DMS 273 (cell line): ENCODE results near the gene SLC29A1.
"Not testable (repeated sequence)": the region's sequence is repeated elsewhere in the genome, so short reads cannot be mapped to it uniquely, and the experiment has no call there.

Experiments
- DNase-seq: peaks from one replicate; lab custom pipeline; 2025; ENCODE audit not compliant: unreplicated experiment; lab: John Stamatoyannopoulos, UW

Gene SLC29A1

DNA sequence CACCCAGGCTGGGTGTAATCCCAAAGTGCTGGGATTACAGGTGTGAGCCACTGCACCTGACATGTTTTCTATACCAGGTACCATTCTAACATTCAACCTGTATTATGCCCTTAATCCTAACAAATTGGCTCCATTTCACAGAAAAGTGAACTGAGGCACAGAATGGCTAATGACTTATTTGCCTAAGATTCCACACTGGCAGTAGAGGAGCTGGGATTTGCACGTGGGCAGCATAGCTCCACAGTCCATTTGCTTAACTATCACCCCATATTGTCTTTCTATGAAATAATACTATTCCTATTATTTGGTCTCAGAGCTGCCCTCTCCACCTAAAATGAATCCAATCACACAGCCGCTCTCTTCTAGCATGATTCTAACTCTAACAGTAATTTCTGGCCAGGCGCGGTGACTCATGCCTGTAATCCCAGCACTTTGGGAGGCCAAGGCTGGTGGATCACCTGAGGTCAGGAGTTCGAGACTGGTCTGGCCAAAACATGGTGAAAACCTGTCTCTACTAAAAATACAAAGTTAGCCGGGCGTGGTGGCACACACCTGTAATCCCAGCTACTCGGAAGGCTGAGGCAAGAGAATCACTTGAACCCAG lies 30.0 kb upstream of the SLC29A1 start:
- no peak for DNase-seq

DNA sequence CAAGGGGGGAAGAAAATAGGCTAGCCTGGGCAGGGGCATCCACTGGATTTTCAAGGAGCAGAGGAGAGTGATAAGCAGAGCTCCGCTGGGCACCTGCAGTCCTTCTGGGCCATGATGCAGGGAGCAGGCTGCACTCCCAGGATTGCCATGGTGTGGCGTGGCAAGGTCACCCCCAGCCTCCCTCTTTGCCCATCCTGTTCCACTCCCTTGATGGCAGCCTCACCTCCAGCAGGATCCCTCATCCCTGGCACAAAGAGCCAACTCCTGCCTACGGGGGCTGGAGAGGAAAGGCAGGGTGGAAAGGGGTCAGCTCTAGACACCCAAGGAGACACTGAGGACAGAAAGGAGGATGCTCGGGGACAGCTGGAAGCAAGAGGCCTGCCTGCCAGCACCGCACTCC lies 29.1 kb upstream of the SLC29A1 start:
- DNase-seq: no peak

DNA sequence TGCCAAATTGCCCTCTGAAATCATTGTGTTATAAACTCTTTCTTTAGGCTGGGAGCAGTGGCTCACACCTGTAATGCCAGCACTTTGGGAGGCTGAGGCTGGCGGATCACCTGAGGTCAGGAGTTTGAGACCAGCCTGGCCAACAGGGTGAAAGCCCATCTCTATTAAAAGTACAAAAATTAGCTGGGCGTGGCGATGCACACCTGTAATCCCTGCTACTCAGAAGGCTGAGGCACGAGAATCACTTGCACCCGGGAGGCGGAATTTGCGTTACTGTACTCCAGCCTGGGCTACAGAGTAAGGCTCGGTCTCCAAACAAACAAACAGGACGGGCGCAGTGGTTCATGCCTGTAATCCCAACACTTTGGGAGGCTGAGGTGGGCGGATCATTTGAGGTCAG lies 27.0 kb upstream of the SLC29A1 start:
- not testable (repeated sequence) for DNase-seq

DNA sequence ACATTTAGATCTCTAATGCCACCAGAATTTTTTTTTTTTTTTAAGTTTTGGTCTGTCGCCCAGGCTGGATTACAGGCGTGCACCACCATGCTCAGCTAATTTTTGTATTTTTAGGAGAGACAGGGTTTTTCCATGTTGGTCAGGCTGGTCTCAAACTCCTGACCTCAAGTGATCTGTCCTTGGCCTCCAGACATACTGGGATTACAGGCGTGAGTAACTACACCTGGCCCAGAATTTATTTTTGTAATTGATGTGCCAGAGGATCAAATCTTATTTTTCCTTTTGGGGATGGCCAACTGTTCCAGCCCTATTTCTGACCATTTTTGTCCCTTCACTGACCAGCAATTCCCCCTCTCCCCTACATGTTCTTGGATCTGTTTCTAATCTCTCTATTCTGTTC lies 24.7 kb upstream of the SLC29A1 start:
- DNase-seq: no peak

DNA sequence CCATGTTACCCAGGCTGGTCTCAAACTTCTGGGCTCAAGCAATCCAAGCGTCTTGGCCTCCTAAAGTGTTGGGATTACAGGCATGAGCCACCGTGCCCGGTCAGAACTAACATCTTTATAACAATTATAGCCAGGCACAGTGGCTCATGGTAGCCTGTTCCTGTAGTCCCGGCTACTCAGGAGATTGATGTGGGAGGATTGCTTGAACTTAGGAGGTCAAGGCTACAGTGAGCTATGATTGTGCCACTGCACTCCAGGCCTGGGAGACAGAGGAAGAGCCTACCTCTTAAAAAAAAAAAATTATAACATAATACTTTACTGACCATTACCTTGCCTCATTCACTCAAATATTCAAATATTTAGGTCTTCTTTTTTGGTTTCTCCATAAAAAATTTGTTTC lies 23.5 kb upstream of the SLC29A1 start:
- no peak for DNase-seq

DNA sequence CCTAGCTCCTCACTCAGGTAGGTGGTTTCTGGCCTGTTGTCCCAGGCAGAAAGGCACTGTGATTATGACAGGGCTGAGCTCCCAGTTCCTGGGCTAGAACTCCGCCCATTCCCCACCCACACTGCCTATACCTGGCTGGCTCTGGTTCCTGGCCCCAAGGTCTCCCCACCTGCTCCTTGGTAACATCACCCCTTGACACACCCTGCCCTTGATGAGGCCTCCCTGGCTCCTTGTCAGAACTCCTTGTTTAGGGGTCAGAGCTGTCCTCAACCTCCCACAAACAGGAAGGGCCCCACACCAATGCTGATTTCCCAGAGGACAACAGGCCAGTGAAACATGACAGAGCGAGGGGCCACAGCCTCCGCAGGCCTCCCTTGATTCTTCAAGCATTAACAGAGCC lies 22.2 kb upstream of the SLC29A1 start:
- DNase-seq: no peak

DNA sequence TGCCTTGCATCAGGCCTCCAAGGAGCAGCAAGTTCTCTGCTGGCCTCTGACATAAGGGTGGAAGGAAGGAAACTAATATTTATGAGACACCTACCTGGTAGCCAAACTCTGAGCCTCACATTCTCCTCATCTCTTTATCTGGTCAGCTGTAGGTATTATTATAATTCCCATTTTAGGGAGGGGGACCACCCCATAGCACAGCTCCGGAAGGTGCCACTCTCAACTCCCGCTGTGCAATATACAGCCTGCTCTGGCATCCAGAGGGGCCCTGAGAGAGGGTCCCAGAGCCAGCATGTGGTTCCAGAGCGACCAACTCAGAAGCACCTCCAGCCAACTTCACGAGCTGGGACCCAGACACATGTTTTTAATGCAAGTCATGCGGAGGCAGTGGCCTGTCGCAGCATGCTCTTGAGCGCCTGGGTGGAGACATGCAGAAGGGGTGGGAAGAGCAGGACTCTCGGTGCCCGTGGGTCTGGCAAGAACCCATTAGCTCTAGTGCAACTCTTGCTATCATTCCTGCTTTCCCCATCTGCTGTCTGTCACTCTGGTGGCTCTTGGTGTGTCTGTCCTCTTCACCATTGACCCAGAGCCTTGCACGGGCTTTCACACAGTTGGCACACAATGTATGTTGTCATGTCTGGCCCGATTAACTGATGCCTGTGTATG lies 21.6 kb upstream of the SLC29A1 start:
- peak; percentile 28 for DNase-seq

DNA sequence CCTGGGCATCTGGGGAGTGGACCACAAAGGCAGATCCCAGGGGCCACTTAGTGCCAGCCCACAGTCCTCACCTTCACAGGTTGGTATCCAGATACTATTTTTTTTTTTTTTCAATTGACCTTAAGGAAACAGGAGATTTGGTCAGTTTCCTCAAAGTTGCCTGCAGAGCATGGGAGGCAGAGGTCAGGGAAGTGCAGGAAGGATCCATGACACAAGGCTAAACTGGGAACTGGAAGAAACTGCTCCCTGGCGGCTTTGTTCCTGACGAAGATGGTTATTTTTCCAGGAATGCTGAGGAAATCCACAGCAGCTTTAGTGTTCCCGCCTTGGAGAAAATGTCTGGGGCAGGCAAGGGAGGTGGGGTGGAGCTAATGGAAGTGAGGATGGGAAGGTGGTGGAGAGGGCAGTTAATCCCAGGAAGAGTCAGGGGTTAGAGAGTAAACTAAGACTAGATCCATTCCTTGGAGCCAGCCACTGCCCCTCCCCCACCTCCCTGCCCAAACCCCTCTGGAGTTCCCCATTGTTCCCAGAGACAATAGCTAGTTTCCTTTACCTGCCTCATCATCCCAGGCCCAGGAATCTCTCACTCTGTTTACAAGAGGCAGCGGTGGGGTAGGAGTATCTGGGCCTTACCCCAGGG lies 20.9 kb upstream of the SLC29A1 start:
- no peak for DNase-seq

DNA sequence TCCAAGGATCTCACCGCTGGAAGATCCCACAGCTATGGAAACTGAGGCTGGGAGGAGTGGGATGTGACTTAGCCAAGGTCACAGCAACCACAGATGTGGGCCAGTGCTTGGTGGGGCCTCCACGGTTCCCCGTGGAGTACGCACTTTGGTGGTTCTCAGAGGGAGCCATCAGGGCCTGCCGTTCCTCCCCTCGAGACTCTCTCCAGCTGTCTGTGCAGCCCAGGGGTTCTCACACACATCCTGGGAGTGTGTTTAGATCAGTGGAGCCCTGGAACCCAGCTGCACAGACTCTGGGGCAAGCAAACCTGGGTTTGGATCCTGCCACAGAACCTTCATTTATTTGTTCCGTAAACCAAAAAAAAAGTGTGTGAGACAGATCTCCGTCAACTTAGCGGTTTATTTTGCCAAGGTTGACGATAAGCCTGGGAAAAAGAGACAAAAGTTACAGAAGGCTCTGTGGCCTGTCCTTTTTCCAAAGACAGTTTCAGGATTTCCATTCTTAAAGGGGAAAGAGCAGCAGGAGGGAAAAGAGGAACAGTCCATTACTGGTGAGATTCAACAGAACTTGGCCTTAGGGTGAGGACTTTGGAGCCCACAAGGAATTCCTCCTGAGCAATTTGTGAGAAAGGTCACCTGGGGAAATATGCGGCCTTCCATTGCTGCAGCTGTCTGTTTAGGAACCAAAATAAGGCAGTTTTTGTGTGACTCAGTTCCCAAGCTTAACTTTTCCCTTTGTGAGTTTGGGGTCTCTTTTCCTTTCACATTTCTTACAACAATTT lies 20.2 kb upstream of the SLC29A1 start:
- DNase-seq: no peak

DNA sequence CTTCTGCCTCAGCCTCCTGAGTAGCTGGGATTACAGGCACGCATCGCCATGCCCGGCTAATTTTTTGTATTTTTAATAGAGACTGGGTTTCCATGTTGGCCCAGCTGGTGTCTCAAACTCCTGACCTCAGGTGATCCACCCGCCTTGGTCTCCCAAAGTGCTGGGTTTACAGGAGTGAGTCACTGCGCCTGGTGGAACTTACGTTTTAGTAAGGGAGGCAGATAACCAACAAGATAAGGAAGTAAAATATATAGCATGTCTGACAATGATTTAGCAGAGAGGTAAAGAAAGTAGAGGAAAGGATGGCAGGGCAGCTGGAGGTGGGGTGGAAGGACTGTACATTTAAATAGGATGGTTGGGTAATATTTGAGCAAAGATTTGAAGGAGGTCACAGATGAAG lies 19.4 kb upstream of the SLC29A1 start:
- DNase-seq: no peak

DNA sequence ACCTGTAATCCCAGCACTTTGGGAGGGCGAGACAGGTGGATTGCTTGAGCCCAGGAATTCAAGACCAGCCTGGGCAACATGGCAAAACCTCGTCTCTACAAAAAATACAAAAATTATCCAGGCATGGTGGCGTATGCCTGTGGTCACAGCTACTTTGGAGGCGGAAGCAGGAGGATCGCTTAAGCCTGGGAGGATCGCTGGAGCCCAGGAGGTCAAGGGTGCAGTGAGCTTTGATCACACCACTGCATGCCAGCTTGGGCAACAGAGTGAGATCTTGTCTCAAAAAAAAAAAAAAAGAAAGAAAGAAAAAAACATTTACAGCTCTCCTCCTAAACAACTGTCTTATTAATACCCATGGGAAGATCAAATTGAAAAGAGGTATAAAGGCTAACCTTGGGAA lies 15.4 kb upstream of the SLC29A1 start:
- no peak for DNase-seq

DNA sequence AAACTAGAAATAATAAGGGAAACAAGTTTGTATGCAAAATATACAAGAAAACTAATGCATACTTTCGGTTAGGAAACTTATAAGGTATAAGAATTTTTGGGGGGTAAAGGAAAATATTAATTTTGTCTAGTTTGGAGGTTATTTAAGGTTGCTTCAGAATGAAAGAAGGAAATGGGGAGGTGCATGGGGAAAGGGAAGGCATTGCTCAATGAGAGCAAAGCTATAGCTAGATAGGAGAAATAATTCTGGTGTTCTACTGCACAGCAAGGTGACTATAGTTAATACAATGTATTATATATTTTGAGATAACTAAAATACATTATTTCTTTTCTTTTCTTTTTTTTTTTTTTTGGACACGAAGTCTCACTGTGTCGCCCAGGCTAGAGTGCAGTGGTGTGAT lies 12.1 kb upstream of the SLC29A1 start:
- no peak for DNase-seq

DNA sequence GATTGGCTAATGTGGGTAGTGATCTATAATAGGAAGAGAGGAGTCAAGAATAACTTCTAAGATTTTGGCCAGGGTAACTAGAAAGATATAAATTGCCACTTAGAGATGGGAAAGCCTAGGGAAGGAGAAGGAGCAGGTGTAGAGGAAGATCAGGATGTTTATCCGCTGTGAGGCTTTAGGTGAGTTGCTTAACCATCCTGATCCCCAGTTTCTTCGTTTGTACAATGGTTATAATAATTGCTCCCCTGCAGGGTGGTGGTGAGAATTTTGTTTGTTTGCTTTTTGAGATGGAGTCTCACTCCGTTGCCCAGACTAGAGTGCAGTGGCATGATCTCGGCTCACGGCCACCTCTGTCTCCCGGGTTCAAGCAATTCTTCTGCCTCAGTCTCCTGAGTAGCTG lies 9.1 kb upstream of the SLC29A1 start:
- no peak for DNase-seq

DNA sequence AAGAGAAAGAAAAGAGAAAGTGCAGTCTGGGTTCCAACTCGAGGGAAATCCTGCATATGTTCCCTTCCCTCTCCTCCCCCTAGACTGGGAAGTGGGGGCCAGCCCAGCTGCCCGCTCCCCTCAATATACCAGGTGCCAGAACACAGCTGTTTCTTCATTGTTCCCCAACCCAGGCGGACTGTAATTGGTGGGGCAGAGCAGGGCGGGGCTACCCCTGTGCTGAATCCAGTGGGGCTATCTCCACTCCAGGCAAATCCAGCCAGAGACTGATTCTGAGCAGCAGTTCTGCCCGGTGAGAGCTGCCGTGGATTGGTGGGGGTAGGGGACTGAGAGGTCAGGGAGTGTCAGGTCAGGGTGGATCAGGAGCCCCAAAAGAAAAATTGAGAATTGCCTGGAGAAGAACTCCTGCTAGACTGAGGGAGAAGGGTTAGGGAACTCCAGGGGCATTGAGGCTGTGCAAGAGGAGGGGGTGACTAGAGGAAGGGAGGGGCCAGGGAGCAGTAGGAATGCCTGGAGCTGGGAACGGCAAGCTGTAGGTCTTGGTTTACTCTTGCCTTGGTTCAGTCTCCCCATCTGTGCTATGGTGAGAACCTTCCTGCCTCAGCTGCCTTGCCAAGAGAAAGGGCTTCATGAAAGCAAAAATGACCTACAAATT lies 6.6 kb upstream of the SLC29A1 start, which contains the start of gene MYMX:
TSS of gene MYMX (plus strand) at position 250 of the 655 bp plus-strand sequence. CDS start 546 bp downstream, outside the sequence.
- DNase-seq: peak; percentile 85

DNA sequence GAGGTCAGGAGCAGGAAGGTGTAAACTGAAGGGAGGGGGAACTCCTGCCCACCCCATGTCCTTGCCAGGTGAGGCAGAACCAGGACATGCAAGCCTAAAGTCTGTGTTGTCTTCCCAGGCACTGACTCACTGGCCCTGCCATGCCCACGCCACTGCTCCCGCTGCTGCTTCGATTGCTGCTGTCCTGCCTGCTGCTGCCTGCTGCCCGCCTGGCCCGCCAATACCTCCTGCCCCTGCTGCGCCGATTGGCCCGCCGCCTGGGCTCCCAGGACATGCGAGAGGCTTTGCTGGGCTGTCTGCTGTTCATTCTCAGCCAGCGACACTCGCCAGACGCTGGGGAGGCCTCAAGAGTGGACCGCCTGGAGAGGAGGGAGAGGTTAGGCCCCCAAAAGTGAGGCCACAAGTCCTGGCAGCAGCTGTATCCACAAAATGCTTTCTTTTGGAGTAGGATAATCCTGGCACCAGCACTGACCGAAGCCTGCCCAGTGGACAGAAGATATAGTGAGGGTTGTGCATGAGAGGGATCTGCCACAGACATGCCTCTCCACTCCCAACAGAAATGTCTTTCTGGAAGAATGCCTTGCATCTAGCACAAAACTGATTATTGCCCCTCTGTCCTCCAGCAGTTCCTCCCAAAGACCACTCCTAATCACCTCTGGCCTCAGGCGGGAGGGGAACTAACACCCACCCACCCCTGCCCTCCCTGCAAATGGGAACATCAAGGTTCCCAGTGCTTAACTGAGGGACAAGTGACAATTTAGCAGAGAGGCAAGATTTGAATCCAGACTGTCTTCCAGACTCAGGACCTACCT lies 5.9 kb upstream of the SLC29A1 start:
- peak; percentile 91 for DNase-seq

DNA sequence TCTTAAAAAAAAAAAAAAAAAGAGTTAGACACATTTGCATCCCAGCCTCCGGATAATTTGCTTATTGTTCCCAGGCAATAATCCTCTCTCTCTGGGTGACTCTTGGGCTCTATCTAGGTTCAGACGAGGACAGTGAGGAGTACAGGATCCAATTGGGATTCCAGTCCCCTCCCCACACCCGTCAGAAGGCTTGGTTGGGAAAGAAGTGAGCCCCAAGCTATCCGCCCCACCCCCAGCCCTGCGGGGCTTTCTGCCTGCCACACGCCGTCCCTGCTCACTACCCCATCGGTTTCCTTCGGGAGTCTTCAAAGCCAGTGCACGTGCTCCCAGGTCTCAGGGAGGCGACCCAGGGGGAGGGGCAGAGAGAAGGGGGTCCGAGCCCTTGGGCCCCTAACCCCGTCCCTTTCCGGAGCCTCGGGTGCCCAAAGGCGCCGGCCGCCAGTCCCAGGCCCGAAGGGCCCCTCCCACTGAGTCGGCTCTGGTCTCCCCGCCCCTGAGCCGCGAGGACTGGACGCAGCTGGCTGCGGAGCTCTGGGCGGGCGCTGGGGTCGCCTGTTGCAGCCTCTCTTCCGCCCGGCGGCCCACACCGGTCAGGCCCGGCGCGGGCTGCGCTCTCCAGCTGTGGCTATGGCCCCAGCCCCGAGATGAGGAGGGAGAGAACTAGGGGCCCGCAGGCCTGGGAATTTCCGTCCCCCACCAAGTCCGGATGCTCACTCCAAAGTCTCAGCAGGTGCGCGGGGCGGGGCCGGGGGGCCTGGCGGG lies 4.2 kb upstream of the SLC29A1 start:
- peak; percentile 65 for DNase-seq

DNA sequence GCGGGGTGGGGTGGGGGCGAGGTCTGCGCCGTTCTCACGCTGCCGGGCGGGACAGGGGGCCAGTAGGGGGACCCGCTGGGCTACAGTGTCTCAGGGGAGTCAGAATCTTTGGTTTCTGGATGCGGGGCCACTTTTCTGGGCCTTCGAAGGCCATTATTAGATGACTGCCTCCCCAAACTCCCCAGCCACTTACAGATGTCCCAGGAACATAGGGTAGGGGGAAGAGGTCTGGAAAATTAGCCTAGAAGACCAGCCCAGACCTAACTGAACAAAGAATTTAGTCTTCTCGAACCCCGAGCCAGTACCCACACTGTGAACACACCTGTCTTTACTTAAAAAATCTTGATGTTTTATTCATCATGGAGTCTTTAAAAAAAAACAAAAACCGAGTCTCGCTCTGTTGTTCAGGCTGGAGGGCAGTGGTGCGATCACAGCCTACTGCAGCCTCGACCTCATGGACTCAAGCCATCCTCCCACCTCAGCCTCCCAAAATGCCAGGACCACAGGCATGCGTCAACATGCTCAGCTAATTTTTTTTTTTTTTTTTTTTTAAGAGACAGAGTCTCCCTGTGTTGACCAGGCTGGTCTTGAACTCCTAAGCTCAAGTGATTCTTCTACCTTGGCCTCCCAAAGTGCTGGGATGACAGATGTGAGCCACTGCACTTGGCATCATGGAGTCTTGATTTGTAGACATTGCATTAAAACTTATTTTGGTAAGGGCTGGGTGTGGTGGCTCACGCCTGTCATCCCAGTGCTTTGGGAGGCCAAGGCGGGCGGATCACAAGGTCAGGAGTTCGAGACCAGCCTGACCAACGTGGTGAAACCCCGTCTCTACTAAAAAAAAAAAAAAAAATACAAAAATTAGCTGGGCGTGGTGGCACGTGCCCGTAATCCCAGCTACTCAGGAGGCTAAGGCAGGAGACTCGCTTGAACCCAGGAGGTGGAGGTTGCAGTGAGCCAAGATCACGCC lies 3.3 kb upstream of the SLC29A1 start:
- no peak for DNase-seq

DNA sequence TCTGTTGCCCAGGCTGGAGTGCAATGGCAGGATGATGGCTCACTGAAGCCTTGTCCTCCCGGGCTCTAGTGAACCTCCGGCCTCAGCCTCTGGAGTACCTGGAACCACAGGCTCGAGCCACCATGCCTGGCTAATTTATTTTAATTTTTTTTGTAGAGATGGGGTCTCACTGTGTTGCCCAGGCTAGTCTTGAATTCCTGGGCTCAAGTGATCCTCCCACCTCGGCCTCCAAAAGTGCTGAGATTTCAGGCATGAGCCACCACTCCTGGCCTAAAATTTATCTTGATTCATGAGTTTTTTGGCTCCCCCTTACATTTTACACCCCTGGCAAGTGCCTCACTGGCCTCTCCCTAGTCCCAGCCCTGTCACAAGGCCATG lies 2.5 kb upstream of the SLC29A1 start:
- no peak for DNase-seq
